A549 (cell line): ENCODE measurements around the gene IGFBP5.

Experiments used
- POLR2A ChIP-seq: IDR thresholded peaks from 2 replicates; pipeline ENCODE4 v1.6.1; 2012; ENCODE audit warnings: mild to moderate bottlenecking, low read length
- RCOR1 ChIP-seq: fragments of 150-350 bp; IDR thresholded peaks from 2 replicates; pipeline ENCODE4 v1.6.1; 2014; ENCODE audit warnings: antibody characterized with exemption, low read length, low read depth

DNA sequence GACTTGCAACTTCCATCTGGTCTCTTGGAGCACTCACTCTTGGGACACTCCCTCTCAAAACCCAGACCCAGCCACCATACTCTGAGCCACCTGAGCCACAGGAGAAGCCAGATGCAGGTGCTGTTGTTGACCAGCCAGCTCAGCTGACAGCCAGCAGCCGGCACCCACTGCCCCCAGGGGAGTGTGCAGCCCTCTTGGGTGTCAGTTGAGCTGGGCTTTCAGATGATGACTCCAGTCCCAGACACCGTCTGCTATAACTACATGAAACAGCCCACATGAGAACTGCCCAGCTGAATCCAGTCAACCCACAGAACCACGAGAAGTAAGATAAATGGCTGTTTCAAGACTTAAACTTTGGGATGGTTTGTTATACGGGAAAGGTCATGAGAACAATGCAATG is 72.8 kb downstream of the IGFBP5 start:
- no peak for TF ChIP-seq RCOR1
- no peak for TF ChIP-seq POLR2A
